ENCODE measurements around the gene MEIS1. TPM values are rescaled to one million over a fixed set of nuclear protein-coding genes. Genes with fewer than 3 reads are reported as not detected.

The MEIS1 gene
- total RNA-seq, 1 experiment from 2014 or later = not detected

- in situ Hi-C loops (cut with HindIII; ENCODE audit: low sequenced_read_pairs) = no loop called here
- no peak for DNase-seq (ENCODE audit: low spot score)
These were observed 87.9 kb downstream of the MEIS1 start for GRCh38 chr2:66522611-66523376.

GRCh38 chr2:66523377-66523969 is 88.5 kb downstream of the MEIS1 start:
- no peak for DNase-seq (ENCODE audit: low spot score)
- in situ Hi-C loops (cut with HindIII; ENCODE audit: low sequenced_read_pairs) = no loop called here

GRCh38 chr2:66523990-66524389 is 89.1 kb downstream of the MEIS1 start:
- in situ Hi-C loops (cut with HindIII; ENCODE audit: low sequenced_read_pairs) = no loop called here
- no peak for DNase-seq (ENCODE audit: low spot score)

- no peak for DNase-seq (ENCODE audit: low spot score)
- in situ Hi-C loops (cut with HindIII; ENCODE audit: low sequenced_read_pairs) = no loop called here
These were observed 90.7 kb downstream of the MEIS1 start for GRCh38 chr2:66525606-66526005.

GRCh38 chr2:66526180-66526579 is 91.3 kb downstream of the MEIS1 start:
- in situ Hi-C loops (cut with HindIII; ENCODE audit: low sequenced_read_pairs) = no loop called here
- no peak for DNase-seq (ENCODE audit: low spot score)

- in situ Hi-C loops (cut with HindIII; ENCODE audit: low sequenced_read_pairs) = no loop called here
- no peak for DNase-seq (ENCODE audit: low spot score)
These were observed 94.2 kb downstream of the MEIS1 start for GRCh38 chr2:66528974-66529724.

GRCh38 chr2:66530651-66531050 is 95.7 kb downstream of the MEIS1 start:
- in situ Hi-C loops (cut with HindIII; ENCODE audit: low sequenced_read_pairs) = no loop called here

GRCh38 chr2:66531155-66531554 is 96.2 kb downstream of the MEIS1 start:
- in situ Hi-C loops (cut with HindIII; ENCODE audit: low sequenced_read_pairs) = no loop called here
- DNase-seq (ENCODE audit: low spot score) = no peak

More at GRCh38 chr2:66530651-66531050, 95.7 kb downstream of the MEIS1 start:
- no peak for DNase-seq (ENCODE audit: low spot score)

- in situ Hi-C loops (cut with HindIII; ENCODE audit: low sequenced_read_pairs) = no loop called here
These were observed 96.6 kb downstream of the MEIS1 start for GRCh38 chr2:66531567-66531966.

GRCh38 chr2:66532972-66533868 is 98.3 kb downstream of the MEIS1 start:
- DNase-seq (ENCODE audit: low spot score) = peak; percentile 94
- in situ Hi-C loops (cut with HindIII; ENCODE audit: low sequenced_read_pairs) = no loop called here

More at GRCh38 chr2:66531567-66531966, 96.6 kb downstream of the MEIS1 start:
- no peak for DNase-seq (ENCODE audit: low spot score)

GRCh38 chr2:66534461-66534860 is 99.5 kb downstream of the MEIS1 start:
- DNase-seq (ENCODE audit: low spot score) = no peak
- in situ Hi-C loops (cut with HindIII; ENCODE audit: low sequenced_read_pairs) = no loop called here

- in situ Hi-C loops (cut with HindIII; ENCODE audit: low sequenced_read_pairs) = no loop called here
- DNase-seq (ENCODE audit: low spot score) = no peak
These were observed 100.8 kb downstream of the MEIS1 start for GRCh38 chr2:66535574-66536289.

GRCh38 chr2:66536290-66536673 is 101.4 kb downstream of the MEIS1 start:
- DNase-seq (ENCODE audit: low spot score) = no peak
- in situ Hi-C loops (cut with HindIII; ENCODE audit: low sequenced_read_pairs) = no loop called here

- in situ Hi-C loops (cut with HindIII; ENCODE audit: low sequenced_read_pairs) = no loop called here
- no peak for DNase-seq (ENCODE audit: low spot score)
These were observed 102.1 kb downstream of the MEIS1 start for GRCh38 chr2:66536997-66537396.

- no peak for DNase-seq (ENCODE audit: low spot score)
These were observed 103.4 kb downstream of the MEIS1 start for GRCh38 chr2:66538291-66538690.

GRCh38 chr2:66539452-66539851 is 104.5 kb downstream of the MEIS1 start:
- no peak for DNase-seq (ENCODE audit: low spot score)

More at GRCh38 chr2:66538291-66538690, 103.4 kb downstream of the MEIS1 start:
- in situ Hi-C loops (cut with HindIII; ENCODE audit: low sequenced_read_pairs) = no loop called here

GRCh38 chr2:66541646-66542045 is 106.7 kb downstream of the MEIS1 start:
- in situ Hi-C loops (cut with HindIII; ENCODE audit: low sequenced_read_pairs) = no loop called here
- DNase-seq (ENCODE audit: low spot score) = no peak

More at GRCh38 chr2:66539452-66539851, 104.5 kb downstream of the MEIS1 start:
- in situ Hi-C loops (cut with HindIII; ENCODE audit: low sequenced_read_pairs) = no loop called here

GRCh38 chr2:66543257-66543767 is 108.4 kb downstream of the MEIS1 start:
- in situ Hi-C loops (cut with HindIII; ENCODE audit: low sequenced_read_pairs) = no loop called here
- no peak for DNase-seq (ENCODE audit: low spot score)

All from G401 (cell line).